ENCODE results near the gene USH1C. TPM values are rescaled to one million over a fixed set of nuclear protein-coding genes. Genes with fewer than 3 reads are reported as not detected.

The USH1C gene
- total RNA-seq, 3 donors from 2014 or later (not counting 1 experiment from before 2014, with no cell fraction given), result not detected

GRCh38 chr11:17518366-17518765 lies 25.9 kb downstream of the USH1C start:
- Mint-ChIP-seq H3K9me3 (no peaks in the 10 kb centered on the region), H3K4me3 (no peak overlapping the region), H3K27ac (no peak overlapping the region), H3K36me3 (no peaks in the 10 kb centered on the region), H3K4me1 (no peaks in the 10 kb centered on the region), H3K27me3 (ENCODE audit: low read depth in 2 of 2) (peaks cover 5 to 6% of the 10 kb centered on the region in 2 donors)
- H3K4me1 ChIP-seq (ENCODE audit: control insufficient read depth, insufficient read depth, low read length), result no peaks in the 10 kb centered on the region
- no peaks in the 10 kb centered on the region for H3K9me3 ChIP-seq (ENCODE audit: control insufficient read depth, insufficient read depth, low read length)
- 86% methylated on average over 2 of the region's 2 CpGs for WGBS (ENCODE audit: insufficient coverage)
- TF ChIP-seq CTCF (IDR thresholded peaks at IDR 0.05), result no peak
- ATAC-seq, result no peak
- H3K4me3 ChIP-seq (ENCODE audit: low read length), result no peak overlapping the region
- intact Hi-C loops (cut with micrococcal nuclease), result no loop called here
- no peak overlapping the region for H3K27ac ChIP-seq (ENCODE audit: low read length)
- no peaks in the 10 kb centered on the region for H3K36me3 ChIP-seq (ENCODE audit: control insufficient read depth, insufficient read depth, low read length)
- no peak for DNase-seq
- H3K27me3 ChIP-seq (ENCODE audit: control insufficient read depth, insufficient read depth, low read length), result no peaks in the 10 kb centered on the region

GRCh38 chr11:17517186-17517585 lies 27.0 kb downstream of the USH1C start:
- H3K27me3 Mint-ChIP-seq (ENCODE audit: low read depth in 2 of 2), result peaks cover 8 to 12% of the 10 kb centered on the region in 2 donors
- DNase-seq, result no peak

GRCh38 chr11:17516551-17517150 lies 27.6 kb downstream of the USH1C start:
- H3K9me3 ChIP-seq (ENCODE audit: control insufficient read depth, insufficient read depth, low read length), result no peaks in the 10 kb centered on the region
- WGBS (ENCODE audit: insufficient coverage), result 81% methylated on average over 7 of the region's 7 CpGs
- ATAC-seq (no peak), DNase-seq (no peak)
- Mint-ChIP-seq H3K36me3 (no peaks in the 10 kb centered on the region), H3K27me3 (ENCODE audit: low read depth in 2 of 2) (peaks cover 13 to 14% of the 10 kb centered on the region in 2 donors), H3K4me3 (no peak overlapping the region), H3K9me3 (no peaks in the 10 kb centered on the region), H3K4me1 (no peaks in the 10 kb centered on the region), H3K27ac (no peak overlapping the region)
- intact Hi-C loops (cut with micrococcal nuclease), result no loop called here
- H3K4me1 ChIP-seq (ENCODE audit: control insufficient read depth, insufficient read depth, low read length), result no peaks in the 10 kb centered on the region
- H3K4me3 ChIP-seq (ENCODE audit: low read length), result no peak overlapping the region
- TF ChIP-seq CTCF (IDR thresholded peaks at IDR 0.05), result no peak
- no peaks in the 10 kb centered on the region for H3K27me3 ChIP-seq (ENCODE audit: control insufficient read depth, insufficient read depth, low read length)
- H3K27ac ChIP-seq (ENCODE audit: low read length), result no peak overlapping the region
- H3K36me3 ChIP-seq (ENCODE audit: control insufficient read depth, insufficient read depth, low read length), result no peaks in the 10 kb centered on the region

More at GRCh38 chr11:17517186-17517585, 27.0 kb downstream of the USH1C start:
- Histone ChIP-seq H3K9me3 (ENCODE audit: control insufficient read depth, insufficient read depth, low read length) (no peaks in the 10 kb centered on the region), H3K27me3 (ENCODE audit: control insufficient read depth, insufficient read depth, low read length) (no peaks in the 10 kb centered on the region), H3K36me3 (ENCODE audit: control insufficient read depth, insufficient read depth, low read length) (no peaks in the 10 kb centered on the region), H3K4me1 (ENCODE audit: control insufficient read depth, insufficient read depth, low read length) (no peaks in the 10 kb centered on the region), H3K4me3 (ENCODE audit: low read length) (no peak overlapping the region), H3K27ac (ENCODE audit: low read length) (no peak overlapping the region)
- H3K4me1 Mint-ChIP-seq, result no peaks in the 10 kb centered on the region
- WGBS (ENCODE audit: insufficient coverage), result 85% methylated on average over 10 of the region's 10 CpGs
- H3K27ac Mint-ChIP-seq, result no peak overlapping the region
- TF ChIP-seq CTCF (IDR thresholded peaks at IDR 0.05), result no peak
- H3K9me3 Mint-ChIP-seq, result no peaks in the 10 kb centered on the region
- no peaks in the 10 kb centered on the region for H3K36me3 Mint-ChIP-seq
- ATAC-seq, result no peak
- no peak overlapping the region for H3K4me3 Mint-ChIP-seq
- intact Hi-C loops (cut with micrococcal nuclease), result no loop called here

Measured in natural killer cell (primary cell).